HG02970 (cell line): ENCODE measurements around the gene IGFBP2.

Experiments
- ATAC-seq: cut with Tn5 transposase; IDR thresholded peaks from one replicate; pipeline ENCODE4 v1.9.1; 2021; ENCODE audit warnings: mild to moderate bottlenecking, moderate library complexity, moderate number of reproducible peaks; ENCODE audit not compliant: unreplicated experiment, low FRiP score

IGFBP2 gene

DNA sequence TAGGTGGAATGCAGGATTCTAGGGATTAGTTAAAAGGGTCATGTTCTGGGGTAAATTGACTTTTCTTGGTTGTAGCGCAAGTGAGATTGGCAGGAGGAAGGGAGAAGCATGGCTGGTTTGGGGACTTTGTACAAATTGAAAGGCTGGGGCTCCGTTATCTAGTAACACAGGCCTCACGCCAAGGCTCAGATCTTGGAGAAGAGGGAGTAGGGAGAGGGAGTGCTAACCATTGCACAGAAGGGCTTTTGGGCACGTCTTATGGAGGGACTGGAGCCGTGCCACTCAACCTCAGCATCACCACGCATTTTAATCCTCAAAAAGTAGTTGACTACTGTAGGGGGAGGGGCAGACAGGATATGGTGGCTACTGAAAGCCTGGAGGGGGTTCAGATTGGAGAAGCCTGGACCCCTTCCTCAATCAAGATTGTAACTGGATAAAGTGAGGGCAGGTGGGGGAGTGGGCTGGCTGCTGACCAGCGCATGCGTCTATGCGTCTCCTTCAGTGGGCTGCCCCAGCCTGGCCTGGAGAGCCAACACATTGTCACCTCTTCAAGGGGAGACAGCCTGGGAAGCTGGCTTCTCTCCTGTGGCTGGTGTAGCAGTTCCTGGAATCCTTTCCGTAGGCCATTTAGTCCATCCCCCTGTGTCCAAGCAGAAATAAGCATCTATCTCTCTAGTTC is 47.9 kb downstream of the IGFBP2 start:
- ATAC-seq: no peak

DNA sequence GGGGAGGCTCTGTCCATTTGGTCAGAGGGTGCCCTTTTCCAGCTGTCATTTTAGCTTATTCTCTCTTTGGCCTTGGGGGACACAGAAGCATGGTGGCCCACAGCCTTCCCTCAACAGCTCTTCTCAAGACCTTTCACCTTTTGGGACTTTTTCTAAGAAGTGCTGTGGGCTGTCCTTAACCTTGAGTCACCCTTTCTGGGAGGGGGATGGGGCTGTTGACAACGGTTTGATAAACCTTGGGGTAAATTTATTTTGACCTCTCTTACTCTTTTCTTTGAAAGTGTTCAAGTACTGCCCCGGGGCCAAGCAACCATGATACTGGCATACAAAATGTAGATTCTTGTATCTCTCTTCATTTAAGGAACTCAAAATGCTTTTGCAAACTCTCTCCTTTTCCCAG is 48.5 kb downstream of the IGFBP2 start:
- no peak for ATAC-seq

DNA sequence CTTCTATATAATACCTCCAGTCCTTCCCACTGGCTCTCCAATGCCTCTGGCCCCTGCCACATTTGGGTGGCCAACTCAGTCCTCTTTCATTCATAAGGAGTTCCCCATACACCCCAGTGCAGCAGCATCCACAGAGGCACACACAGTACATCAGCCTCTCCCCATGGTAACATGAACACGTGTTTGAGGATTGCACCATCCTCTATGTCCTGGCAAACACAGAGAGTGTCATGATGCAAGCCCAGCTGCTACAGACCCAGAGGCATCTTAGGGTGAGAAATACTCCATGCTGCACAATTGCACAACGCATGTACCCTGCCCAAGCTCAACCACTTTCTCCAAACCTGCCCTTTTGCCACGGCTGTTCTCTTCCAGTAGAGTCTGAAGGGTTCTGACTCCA is 50.6 kb downstream of the IGFBP2 start:
- no peak for ATAC-seq

DNA sequence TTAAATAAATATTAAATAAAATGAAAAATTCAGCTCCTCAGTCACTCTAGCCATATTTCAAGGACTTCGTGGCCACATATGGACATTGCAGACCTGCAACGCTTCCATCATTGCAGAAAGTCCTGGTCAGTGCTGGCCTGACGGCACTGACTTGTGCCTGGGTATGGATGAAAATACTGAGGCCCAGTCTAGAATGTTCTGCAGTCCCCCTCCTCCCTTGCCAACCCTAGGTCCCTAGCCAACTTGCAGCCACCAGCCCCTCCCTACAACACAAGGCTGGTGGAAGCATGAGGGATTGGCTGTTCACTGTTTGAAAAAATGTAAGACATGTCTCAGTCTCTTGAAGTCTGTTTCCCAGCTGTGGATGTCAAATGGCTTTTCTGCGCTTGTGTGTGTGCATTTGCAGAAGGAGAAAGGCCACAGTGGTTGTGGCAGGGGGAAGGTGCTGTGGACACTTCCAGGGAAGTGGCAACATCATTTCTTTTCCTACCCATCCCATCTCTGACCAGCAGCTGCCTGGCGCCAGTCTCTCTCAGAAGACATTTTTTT is 52.2 kb downstream of the IGFBP2 start:
- no peak for ATAC-seq

DNA sequence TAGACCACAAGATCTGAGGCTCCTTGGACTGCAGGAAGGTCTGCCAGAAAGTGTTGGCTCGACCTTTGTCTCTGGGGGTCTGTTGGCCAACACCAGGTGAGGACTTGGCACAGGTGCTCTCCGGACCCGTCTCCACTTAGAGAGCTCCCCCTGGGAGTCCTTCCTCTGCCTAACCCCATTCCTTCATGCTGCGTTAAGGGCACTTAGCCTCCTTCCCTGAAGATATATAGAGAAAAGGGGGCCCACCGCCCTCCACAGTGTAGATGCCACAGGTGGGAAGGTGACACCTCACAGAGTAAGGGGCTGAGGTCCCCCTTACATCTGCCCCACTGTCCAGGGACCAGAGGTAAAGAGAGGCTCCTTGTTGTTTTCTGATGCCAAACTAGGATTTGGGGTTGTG is 53.9 kb downstream of the IGFBP2 start:
- ATAC-seq: no peak

DNA sequence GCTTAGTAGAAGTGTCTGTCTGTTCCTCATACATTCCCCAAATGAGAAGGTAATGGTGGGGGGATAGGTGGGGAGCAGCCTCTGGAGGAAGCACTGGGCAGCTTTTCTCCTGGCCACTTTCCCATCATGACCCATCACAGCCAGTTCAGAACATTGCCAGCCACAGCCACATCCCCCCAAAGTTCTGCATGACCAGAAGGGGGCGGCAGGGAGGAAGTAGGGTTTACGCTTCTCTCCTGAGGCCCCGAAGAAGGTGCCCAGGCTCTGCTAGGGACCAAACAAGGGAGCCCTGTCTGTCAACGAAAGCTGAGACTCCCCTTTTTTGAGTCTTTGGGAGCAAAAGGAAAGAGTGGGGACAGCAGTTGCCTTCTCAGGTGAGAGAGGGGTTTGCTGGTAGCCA is 54.4 kb downstream of the IGFBP2 start:
- no peak for ATAC-seq

DNA sequence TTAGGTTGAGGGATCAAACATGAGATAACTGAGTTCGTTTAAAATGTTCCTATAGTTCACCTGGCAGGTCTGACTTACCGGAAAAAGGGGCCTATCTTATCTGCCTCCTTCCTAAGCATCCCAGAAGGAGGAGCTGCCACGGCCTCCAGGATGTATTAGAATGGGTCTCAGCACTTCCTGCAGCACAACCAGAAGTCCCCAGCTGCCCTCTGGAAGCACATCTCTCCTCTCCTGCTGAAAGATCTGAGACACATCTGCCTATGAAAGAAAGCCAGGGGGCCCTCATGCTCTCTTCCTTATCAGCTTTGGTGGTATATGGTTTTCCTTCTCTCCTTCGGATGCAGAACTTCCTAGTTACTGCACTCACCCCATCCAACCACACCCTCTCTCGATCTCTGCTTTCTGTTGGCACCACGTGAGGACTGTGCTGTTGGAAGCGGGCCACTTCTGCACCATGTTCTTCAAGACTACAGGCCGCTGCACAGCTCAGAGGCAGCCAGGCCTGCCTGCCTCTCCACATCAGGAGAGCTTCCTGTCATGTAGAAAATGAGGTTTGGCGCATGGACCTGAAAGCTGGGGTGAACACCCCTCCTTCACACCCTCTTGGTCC is 55.6 kb downstream of the IGFBP2 start:
- no peak for ATAC-seq

DNA sequence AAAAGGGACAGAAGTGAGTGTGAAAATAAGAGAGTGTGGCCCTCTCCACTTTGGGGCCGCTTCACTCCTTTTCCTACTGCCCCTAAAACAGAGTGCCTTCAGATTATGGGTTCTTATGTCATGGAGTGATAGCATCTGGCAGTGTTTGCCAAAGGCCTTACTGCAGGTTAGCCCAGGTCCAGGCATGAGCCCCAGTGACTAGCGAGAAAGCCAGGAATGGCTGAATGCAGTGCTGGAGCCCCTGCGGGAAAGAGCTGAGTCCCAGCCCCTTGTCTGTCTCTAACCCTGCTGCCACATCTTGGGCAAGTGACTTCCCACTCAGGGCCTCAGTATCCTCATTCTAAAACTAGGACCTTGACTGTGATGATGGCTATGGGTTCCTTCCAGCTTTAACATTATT is 56.2 kb downstream of the IGFBP2 start:
- ATAC-seq: no peak

DNA sequence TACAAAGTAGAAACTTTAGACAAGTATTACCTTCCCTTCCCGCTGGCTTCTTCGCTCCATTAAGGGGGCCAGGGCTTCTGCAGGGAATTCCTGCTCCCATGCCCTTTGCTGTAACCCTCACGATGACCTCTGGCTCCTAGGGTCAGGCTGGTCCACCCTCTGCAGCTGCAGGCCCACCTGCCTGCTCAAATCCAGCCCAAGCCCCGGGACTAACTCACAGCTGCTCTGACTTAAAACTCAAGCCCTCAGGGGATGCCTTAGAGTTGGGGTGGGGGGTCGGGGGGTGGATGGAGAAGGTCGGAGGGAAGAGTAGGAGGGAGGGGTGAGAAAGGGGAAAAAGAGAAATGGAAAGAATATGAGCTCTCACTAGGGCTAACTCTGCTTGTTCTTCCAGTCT is 57.2 kb downstream of the IGFBP2 start:
- ATAC-seq: no peak

DNA sequence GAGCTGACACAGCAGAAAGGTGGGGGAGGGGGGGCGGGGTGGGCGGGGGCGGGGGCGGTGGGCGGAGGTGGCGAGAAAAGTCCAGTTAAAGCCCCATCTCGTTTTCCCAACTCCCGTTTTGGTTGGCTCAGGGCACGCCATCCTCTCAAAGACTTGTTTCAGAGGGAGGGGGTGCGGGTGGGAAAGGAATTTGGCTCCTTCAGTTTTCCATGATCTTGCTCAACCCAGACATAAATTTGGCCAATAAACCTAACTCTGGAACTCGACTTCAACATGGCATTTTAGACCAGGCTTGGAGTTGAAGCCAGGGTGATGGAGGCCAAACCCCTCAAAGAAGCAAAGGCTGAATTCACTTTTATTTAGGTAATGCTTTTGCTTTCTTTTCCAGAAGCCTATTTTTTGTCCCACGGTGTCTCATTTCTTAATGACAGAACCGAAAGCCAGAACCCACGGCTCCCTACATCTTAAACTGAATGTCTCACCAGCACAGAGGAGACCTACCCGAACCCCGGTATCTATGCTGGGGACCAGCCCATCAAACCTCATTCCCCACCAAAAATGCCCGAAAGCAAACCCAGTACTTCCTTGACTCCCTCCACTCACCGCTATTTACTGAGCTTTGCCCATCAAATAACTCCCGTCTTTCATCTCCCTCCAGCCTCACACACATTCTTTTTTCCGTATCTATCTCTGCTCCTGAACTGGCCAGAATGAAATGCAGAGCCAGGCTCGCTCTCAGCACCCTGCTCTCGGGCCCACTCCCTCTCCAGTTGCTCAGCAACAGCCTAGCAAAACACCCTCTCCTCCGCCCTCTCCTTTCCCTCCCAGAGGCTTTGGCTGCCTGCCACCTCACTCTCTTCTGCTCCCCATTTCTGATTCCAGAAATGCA is 57.9 kb downstream of the IGFBP2 start:
- ATAC-seq: no peak

DNA sequence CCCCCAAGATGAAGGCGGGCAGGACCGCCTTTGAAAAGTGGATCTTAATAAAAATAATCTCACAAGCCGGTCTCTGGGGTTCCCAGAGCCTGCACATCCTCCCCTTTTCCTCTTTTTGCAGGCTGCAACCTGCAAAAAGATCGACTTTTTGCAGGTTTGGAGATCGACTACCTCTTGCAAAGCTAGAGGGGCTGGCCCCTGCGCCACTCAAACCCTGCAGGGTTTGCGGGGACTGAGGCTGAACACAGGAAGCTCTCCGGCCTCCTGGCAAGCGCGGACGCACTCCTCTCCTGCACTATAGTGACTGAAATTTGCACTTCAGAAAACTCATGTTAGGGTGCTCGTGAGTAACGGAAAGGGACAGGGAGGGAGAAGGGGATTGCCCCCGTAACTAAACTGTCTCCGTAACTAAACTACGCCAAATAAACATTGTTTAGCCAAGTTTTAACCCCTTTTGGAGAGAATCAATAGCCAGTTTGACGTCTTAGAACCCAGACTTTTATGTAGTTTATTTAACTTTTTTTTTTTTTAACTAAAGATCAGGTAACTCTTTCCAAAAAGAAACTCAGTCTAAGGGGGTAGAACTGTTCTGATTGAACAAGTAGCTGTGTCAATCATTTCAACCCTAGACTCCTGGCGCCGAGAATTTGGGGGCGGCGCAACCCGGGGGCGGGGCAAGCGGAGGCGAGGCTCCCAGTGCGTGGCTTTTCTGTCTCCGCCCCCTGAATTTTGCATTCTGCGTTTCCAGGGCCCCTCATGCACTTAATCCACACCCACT is 59.6 kb downstream of the IGFBP2 start:
- ATAC-seq: no peak

DNA sequence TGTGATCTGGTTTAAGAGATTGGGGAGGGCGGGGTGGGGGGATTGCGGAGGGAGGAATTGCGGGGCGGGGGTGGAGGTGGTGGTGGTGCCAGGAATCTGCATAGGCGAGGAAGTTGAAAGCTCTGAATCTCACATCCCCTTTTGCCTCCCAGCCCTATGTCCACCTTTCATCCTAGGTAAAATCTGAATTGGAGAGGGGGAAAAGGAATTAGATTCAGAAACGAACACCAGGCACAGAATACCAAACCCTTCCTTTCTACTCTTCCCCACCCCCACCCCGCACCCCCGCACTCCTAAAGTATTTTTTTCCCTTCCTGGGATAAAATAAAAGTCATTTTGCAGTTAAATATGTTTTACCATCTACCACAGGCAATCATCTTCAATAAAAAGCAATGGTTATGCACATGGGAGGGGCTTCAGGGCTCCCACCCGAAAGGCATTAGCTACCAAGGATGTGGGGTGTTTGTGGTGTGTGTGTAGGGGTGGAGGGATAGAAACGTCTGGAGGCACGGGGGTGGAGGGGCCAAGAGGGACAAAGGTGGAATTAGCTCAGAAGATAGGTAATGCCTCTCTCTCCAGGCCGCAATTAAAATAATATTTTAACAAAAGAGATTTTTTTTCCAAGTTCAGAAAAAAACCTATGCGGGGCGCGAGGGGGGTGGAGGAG is 60.3 kb downstream of the IGFBP2 start:
- ATAC-seq: no peak

DNA sequence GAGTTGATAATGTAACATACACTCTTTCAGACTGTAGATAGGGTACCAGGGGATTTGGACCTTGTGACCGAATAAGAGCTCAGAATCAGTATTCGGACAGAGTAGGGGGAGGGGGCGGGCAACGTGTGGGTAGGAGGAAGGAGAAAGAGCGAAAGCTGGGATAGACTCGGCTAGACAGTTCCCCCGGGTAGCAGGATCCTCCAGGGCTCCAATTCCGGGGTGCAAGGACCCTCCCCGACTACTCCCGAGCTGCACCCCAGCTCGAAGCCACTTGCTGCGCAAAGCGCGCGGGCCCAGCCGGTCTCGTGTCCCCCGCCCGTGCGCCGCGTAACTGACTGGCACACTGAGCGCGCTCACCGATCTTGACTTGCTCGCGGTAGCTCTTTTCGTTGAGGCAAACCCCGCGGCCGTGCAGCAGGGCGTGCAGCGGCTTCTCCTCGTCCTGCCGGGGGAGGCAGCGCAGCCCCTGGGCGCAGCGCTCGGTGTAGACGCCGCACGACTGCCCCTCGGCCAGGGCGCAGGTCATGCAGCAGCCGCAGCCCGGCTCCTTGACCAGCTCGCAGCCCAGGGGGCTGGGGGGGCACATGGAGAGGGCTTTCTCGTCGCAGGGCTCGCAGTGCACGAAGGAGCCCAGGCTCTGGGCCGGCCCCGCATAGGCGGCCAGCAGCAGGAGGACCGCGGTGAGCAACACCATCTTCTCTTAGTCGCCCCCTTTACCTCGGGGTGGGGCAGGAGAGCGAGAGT is 61.0 kb downstream of the IGFBP2 start:
- no peak for ATAC-seq

DNA sequence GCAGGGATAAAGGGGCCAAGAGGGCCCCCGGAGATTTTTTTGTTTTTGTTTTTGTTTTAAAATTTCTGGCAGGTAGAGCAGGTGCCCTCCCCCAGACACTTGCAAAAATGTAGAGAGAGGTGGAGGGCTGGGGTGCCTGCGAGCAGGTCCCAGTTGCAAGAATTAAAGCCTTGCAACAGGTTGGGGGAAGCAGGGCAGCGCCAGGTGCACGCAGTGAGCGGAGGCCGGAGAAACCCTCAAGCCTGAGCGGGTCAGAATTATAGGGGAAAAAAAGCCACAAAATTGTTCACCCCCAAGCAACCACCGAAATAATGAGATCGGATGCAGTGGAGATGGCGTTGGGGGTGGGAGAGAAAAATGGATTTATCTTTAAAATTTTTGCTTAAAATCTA is 61.6 kb downstream of the IGFBP2 start:
- ATAC-seq: no peak

DNA sequence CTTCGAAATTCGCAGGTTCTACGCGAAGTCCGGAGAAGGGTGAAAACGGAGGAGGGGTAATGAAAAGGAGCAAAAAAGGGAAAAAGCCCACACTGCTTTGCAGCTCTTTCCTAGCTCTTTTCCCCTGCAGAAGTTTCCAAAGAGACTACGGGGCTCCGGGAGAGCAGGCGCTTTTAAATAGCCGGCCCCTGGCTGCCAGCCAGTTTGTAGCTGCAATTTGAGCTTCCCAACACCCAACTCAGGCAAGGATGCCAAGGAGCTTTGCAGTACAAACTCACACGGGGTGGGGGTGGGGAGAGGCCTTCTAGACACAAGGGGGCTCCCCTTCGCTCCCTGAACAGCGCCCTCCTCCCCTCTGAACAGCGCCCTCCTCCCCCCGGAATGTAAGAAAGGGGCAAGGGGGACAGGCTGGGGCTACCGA is 62.2 kb downstream of the IGFBP2 start, which contains the start of gene IGFBP5:
TSS of gene IGFBP5 (minus strand) at position 149 of the 421 bp plus-strand sequence. CDS start 774 bp downstream, outside the sequence.
- no peak for ATAC-seq

DNA sequence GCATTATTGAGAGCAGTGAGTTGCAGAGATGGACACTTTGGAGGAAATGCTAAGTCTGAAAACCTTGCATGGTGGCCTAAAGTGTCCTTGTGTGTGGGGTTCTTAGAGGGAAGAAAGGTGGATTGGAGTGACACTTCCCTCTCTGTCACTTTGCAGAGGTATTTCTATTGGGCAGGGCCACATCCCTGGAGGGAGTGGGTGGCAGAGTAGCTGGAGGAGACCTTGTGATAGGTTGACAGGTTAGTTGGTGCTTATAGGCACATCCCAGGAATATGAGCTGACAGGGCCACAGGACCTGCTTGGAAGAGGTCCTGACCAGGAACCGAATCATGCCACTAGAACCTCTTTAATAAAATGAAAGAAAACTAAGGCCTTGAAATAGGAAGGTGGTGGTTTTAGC is 63.1 kb downstream of the IGFBP2 start:
- no peak for ATAC-seq

DNA sequence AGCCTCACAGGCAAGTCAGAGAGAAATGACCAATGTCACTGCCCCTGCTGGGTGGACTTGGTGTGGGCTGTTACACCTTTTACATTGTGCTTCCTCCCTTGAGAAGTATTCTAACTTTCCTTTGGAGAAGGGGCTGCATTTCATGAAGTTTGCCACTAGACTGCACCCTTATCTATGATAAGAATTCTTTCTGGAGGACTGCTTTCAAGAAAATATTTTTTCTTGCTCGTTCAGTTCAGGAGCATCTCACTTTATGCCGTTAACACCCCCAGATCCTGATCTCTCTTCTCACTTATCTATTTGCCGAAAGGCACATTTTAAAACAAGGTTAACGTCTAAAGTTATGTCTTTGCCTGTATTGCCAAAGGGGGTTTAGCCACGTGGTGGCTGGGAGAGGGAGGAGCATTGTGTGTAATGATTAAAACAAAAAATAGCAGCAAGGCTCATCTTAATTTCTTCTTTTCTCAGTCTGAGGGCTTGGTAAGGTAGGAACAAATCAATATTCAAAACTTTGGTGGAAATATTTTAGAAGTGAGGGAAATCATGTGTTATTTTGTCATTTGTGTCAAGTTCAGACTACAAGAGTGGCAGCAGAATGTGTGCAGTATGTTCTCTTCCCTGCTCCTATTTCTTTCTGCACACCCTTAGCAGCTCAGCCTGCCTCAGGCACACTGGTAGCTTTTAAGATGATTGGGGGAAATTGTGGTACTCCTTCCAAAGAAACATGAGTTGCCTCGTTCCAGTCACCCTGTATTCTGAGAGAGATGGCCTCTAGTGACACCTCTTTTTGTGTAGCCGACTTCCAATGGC is 63.7 kb downstream of the IGFBP2 start:
- no peak for ATAC-seq

DNA sequence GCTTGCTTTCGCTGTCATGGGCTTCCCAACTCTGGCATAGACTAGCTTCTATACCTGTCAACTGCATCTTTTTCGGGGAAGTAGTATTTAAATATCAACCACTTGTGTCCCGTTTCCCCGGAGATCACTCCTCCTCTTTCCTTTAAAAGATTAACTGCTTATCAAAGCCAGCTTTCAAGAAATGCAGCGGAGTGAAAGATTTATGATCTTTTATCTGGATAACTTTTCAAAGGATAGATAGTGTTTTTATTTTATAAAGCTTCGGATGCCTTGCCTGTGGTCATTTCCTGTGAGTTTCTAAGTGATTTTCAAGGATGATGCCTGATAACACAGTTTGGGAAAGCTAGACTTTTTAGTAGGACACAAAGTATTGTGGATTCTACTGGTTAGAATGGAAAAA is 65.1 kb downstream of the IGFBP2 start:
- ATAC-seq: no peak
